IMR-90 (cell line): Measurements from ENCODE around the gene CCNC. TPM values are rescaled to one million over a fixed set of nuclear protein-coding genes. Genes with fewer than 3 reads are reported as not detected.

Source experiments
- ATAC-seq: fragments of 200-7000 bp; cut with Tn5 transposase; 2 replicates; pipeline ENCODE4 v1.9.1; 2020; ENCODE audit warnings: low read depth, mild to moderate bottlenecking, moderate library complexity
- BruUV-seq: library from RNA; stranded (reverse); fragments of 400-500 nt; replicated peaks from 2 replicates; lab custom pipeline; 2021; lab: Mats Ljungman, UMichigan
- CTCF ChIA-PET: fragments of 300-600 bp; formaldehyde crosslinking; extraction: SDS; loops from one replicate; lab custom pipeline; 2021; ENCODE audit warnings: antibody characterized with exemption; lab: Yijun Ruan, JAX
- POLR2A ChIA-PET: fragments of 300-600 bp; sonication (Branson Sonifier 250); formaldehyde crosslinking; loops from one replicate; lab custom pipeline; 2022; ENCODE audit warnings: antibody characterized with exemption; ENCODE audit not compliant: unreplicated experiment; lab: Charles Lee
- DNase-seq: peaks from one replicate; pipeline ENCODE4 v3.0.0; 2013
- H2AFZ ChIP-seq: replicated peaks from 2 replicates; pipeline ENCODE3; 2013; ENCODE audit warnings: low read length, mild to moderate bottlenecking; ENCODE audit not compliant: poor library complexity
- H2AK5ac ChIP-seq: 2 replicates; pipeline ENCODE4 v1.6.1; 2013; ENCODE audit warnings: low read depth, low read length, inconsistent platforms
- H2AK9ac ChIP-seq: replicated peaks from 2 replicates; pipeline ENCODE3; 2013; ENCODE audit warnings: mild to moderate bottlenecking, low read depth, low read length, moderate library complexity; ENCODE audit not compliant: poor library complexity
- H2BK120ac ChIP-seq: 2 replicates; pipeline ENCODE4 v1.6.1; 2013; ENCODE audit warnings: low read depth, low read length, inconsistent platforms
- H2BK15ac ChIP-seq: 3 replicates; pipeline ENCODE4 v1.6.1; 2013; ENCODE audit warnings: low read depth, low read length, inconsistent platforms
- H2BK20ac ChIP-seq: 2 replicates; pipeline ENCODE4 v1.6.1; 2013; ENCODE audit warnings: low read depth, mild to moderate bottlenecking, inconsistent platforms, low read length, moderate library complexity
- H2BK5ac ChIP-seq: 2 replicates; pipeline ENCODE4 v1.6.1; 2013; ENCODE audit warnings: mild to moderate bottlenecking, low read depth, low read length, inconsistent platforms; ENCODE audit not compliant: poor library complexity, severe bottlenecking
- H3K14ac ChIP-seq: replicated peaks from 2 replicates; pipeline ENCODE4 v1.6.1; 2013; ENCODE audit warnings: low read depth, low read length, inconsistent platforms
- H3K18ac ChIP-seq: 2 replicates; pipeline ENCODE4 v1.6.1; 2013; ENCODE audit warnings: low read depth, low read length, control low read depth
- H3K23ac ChIP-seq: 2 replicates; pipeline ENCODE4 v1.6.1; 2013; ENCODE audit warnings: low read depth, low read length, inconsistent platforms
- H3K27ac ChIP-seq: 2 replicates; pipeline ENCODE4 v1.5.1; 2013; ENCODE audit warnings: mild to moderate bottlenecking, control low read depth, low read length; ENCODE audit not compliant: insufficient read depth
- H3K27me3 ChIP-seq: 2 replicates; pipeline ENCODE4 v1.6.1; 2013; ENCODE audit warnings: low read length; ENCODE audit not compliant: control insufficient read depth, insufficient read depth
- H3K36me3 ChIP-seq: 2 replicates; pipeline ENCODE4 v1.6.1; 2013; ENCODE audit warnings: low read length, mixed read lengths; ENCODE audit not compliant: control insufficient read depth, insufficient read depth
- H3K4ac ChIP-seq: 2 replicates; pipeline ENCODE4 v1.6.1; 2013; ENCODE audit warnings: low read depth, low read length, inconsistent platforms
- H3K4me1 ChIP-seq: 2 replicates; pipeline ENCODE4 v1.6.1; 2013; ENCODE audit warnings: low read length, mixed read lengths; ENCODE audit not compliant: control insufficient read depth, insufficient read depth
- H3K4me2 ChIP-seq: 2 replicates; pipeline ENCODE4 v1.6.1; 2013; ENCODE audit warnings: low read depth, mild to moderate bottlenecking, control low read depth, low read length, moderate library complexity
- H3K4me3 ChIP-seq: 2 replicates; pipeline ENCODE4 v1.5.1; 2013; ENCODE audit warnings: low read depth, mild to moderate bottlenecking, control low read depth, low read length, moderate library complexity; ENCODE audit not compliant: insufficient read depth
- H3K56ac ChIP-seq: 2 replicates; pipeline ENCODE4 v1.6.1; 2013; ENCODE audit warnings: low read length, inconsistent platforms; ENCODE audit not compliant: insufficient read depth; ENCODE audit errors: extremely low read depth
- H3K79me1 ChIP-seq, 2 experiments: 2 replicates each; pipeline ENCODE4 v1.6.1; 2013; ENCODE audit warnings: low read length in 2 of 2, inconsistent platforms in 1 of 2, low read depth in 1 of 2
- H3K9ac ChIP-seq: 2 replicates; pipeline ENCODE4 v1.6.1; 2013; ENCODE audit warnings: low read depth, low read length, control low read depth
- H3K9me1 ChIP-seq: 2 replicates; pipeline ENCODE4 v1.6.1; 2013; ENCODE audit warnings: low read length, inconsistent platforms; ENCODE audit not compliant: insufficient read depth
- H3K9me3 ChIP-seq: 2 replicates; pipeline ENCODE4 v1.6.1; 2013; ENCODE audit warnings: low read length; ENCODE audit not compliant: control insufficient read depth, insufficient read depth
- H4K20me1 ChIP-seq: 2 replicates; pipeline ENCODE4 v1.6.1; 2013; ENCODE audit warnings: low read length, inconsistent platforms; ENCODE audit not compliant: insufficient read depth
- H4K5ac ChIP-seq: 2 replicates; pipeline ENCODE4 v1.6.1; 2013; ENCODE audit warnings: mild to moderate bottlenecking, low read depth, low read length, control low read depth
- H4K8ac ChIP-seq, 2 experiments: 2 replicates each; pipeline ENCODE4 v1.6.1; 2013; ENCODE audit warnings: low read depth in 2 of 2, low read length in 2 of 2, control low read depth in 1 of 2, inconsistent platforms in 1 of 2
- H4K91ac ChIP-seq: 2 replicates; pipeline ENCODE4 v1.6.1; 2013; ENCODE audit warnings: low read depth, low read length, inconsistent platforms; ENCODE audit not compliant: insufficient read depth
- MAZ ChIP-seq: IDR thresholded peaks from 2 replicates; pipeline ENCODE4 v1.6.1; 2012; ENCODE audit warnings: low read depth, mild to moderate bottlenecking, low read length, improper control_type of control experiment, moderate library complexity, borderline replicate concordance
- WGBS, 2 experiments: methylation state at CpG; one replicate each; pipeline versions ENCODE4 v1.1.5 to v1.1.7; 2013; ENCODE audit warnings: missing lambda C conversion rate in 2 of 2; ENCODE audit not compliant: insufficient read length in 1 of 2; ENCODE audit errors: extremely low coverage in 2 of 2; 5-methylcytosine and 5-hydroxymethylcytosine counted together
- dilution Hi-C: fragments of 300-500 bp; cut with HindIII; formaldehyde crosslinking; loops from one replicate; pipeline ENCODE4 v1.14.3; 2018; ENCODE audit warnings: low sequenced_read_pairs; ENCODE audit not compliant: unreplicated experiment
- in situ Hi-C: fragments of 300-500 bp; cut with MboI; formaldehyde crosslinking; loops from 3 replicates; pipeline ENCODE4 v1.14.3; 2019; ENCODE audit warnings: low sequenced_read_pairs, inconsistent platforms, mixed read lengths
- intact Hi-C: fragments of 100-400 bp; cut with micrococcal nuclease; formaldehyde crosslinking; loops from 2 replicates; pipeline ENCODE4 v1.10.0; 2022
- polyA plus RNA-seq, 3 experiments: library from polyadenylated mRNA; depleted of rRNA; stranded (reverse); fragments of >200 nt; gene quantifications; 2 replicates each; pipeline ENCODE4 v1.2.3, GENCODE V29; 2012; ENCODE audit warnings: low replicate concordance in 1 of 3
- total RNA-seq: library from RNA; depleted of rRNA; stranded (reverse); fragments of >200 nt; gene quantifications from 2 replicates; pipeline ENCODE4 v1.2.3, GENCODE V29; 2012

The CCNC gene
- total and polyA plus RNA-seq, 2 of the 4 experiments (the other 2 are of a cell fraction) = 30.1 to 95.7 TPM

DNA sequence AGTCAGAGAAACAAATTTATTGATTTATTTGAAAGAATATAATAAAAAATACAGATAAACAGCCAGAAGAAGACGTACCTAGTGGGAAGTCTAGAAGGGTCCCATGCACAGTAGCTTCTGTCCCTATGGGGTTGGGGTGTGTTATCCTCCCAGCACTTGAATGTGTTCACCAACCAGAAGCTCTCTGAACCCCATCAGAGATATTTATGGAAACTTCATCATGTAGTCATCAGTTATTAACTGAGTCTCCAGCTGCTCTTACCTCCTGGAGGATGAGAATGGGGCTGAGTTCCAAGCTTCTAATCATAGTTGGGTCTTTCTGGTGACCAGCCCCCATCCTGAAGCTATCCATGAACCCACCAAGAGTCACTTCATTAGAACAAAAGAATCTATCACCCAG lies 37.8 kb downstream of the CCNC start:
- no peak overlapping the region for H3K27ac ChIP-seq
- no peak overlapping the region for H3K14ac ChIP-seq
- no peak overlapping the region for H3K56ac ChIP-seq
- H3K36me3 ChIP-seq = peaks cover 24% of the 10 kb centered on the region
- H4K20me1 ChIP-seq = no peaks in the 10 kb centered on the region
- no peak overlapping the region for H3K18ac ChIP-seq
- DNase-seq = no peak
- no peaks in the 10 kb centered on the region for H3K9me3 ChIP-seq
- no peak overlapping the region for H2BK20ac ChIP-seq
- no peaks in the 10 kb centered on the region for H3K4me1 ChIP-seq
- no peak overlapping the region for H3K4ac ChIP-seq
- H3K4me2 ChIP-seq = no peak overlapping the region
- H2AK9ac ChIP-seq = no peak overlapping the region
- in situ Hi-C loops = no loop called here
- H2BK15ac ChIP-seq = no peak overlapping the region
- no peak for ATAC-seq
- no TSS peak for BruUV-seq
- H3K9ac ChIP-seq = no peak overlapping the region
- no peak overlapping the region for H2AK5ac ChIP-seq
- H3K23ac ChIP-seq = no peak overlapping the region
- no peak overlapping the region for H4K5ac ChIP-seq
- intact Hi-C loops = no loop called here
- ChIA-PET POLR2A (no interaction called here), CTCF (no interaction called here)
- dilution Hi-C loops = no loop called here
- peaks cover 3% of the 10 kb centered on the region; the same call in 1 of the 2 replicates for H3K9me1 ChIP-seq
- TF ChIP-seq MAZ = no peak
- no peak overlapping the region for H4K8ac ChIP-seq
- peaks cover 0 to 10% of the 10 kb centered on the region in 2 experiments; a peak in 2 of 4 replicates for H3K79me1 ChIP-seq
- H3K4me3 ChIP-seq = no peak overlapping the region
- no peak overlapping the region for H2BK5ac ChIP-seq
- H3K27me3 ChIP-seq = no peaks in the 10 kb centered on the region
- no peak overlapping the region for H2AFZ ChIP-seq
- no CpG with 5 or more reads among the region's 1 CpG for WGBS, 2 experiments
- no peak overlapping the region for H4K91ac ChIP-seq
- H2BK120ac ChIP-seq = no peak overlapping the region
